SK-MEL-5 (cell line): ENCODE measurements around the gene A1CF. TPM values are rescaled to one million over a fixed set of nuclear protein-coding genes. Genes with fewer than 3 reads are reported as not detected.
"Not testable (repeated sequence)": the region's sequence is repeated elsewhere in the genome, so short reads cannot be mapped to it uniquely, and the experiment has no call there.

ENCODE experiments used
- DNase-seq: peaks from one replicate; pipeline ENCODE4 v3.0.0-alpha.2; 2016; ENCODE audit warnings: low read depth, low spot score
- in situ Hi-C: cut with HindIII; loops from 2 replicates; pipeline ENCODE4 v1.10.0; 2016; ENCODE audit warnings: low sequenced_read_pairs, high pct_unique_total_duplicates, low pct_unique_long_range_greater_than_20kb
- polyA plus RNA-seq, 2 experiments: library from polyadenylated mRNA; depleted of rRNA; stranded (reverse); fragments of >200 nt; gene quantifications; 2 replicates each; pipeline ENCODE4 v1.2.3, GENCODE V29; 2015
- total RNA-seq: library from RNA; depleted of rRNA; stranded (reverse); fragments of >200 nt; shearing (Covaris generic); gene quantifications from 2 replicates; pipeline ENCODE4 v1.2.3, GENCODE V29; 2014; rRNA removed

A1CF gene
- total RNA-seq, result not detected in 2 replicates
- polyA plus RNA-seq (2015; cell fraction: cytosol; rRNA removed), result not detected in 2 replicates
- not detected in 2 replicates for polyA plus RNA-seq (2015; cell fraction: nucleus; rRNA removed)

- DNase-seq, result no peak
- in situ Hi-C loops, result no loop called here
Measured at GRCh38 chr10:50885097-50885859, at the start of gene A1CF. TSS of gene A1CF (minus strand) at chr10:50885627. CDS start at chr10:50859940, 25,687 bp downstream.

GRCh38 chr10:50931948-50932431 is 46.6 kb upstream of the A1CF start:
- in situ Hi-C loops, result no loop called here
- DNase-seq, result no peak

- DNase-seq, result no peak
- in situ Hi-C loops, result no loop called here
Measured at GRCh38 chr10:50929670-50930069, 44.2 kb upstream of the A1CF start.

- DNase-seq, result no peak
- in situ Hi-C loops, result no loop called here
Measured at GRCh38 chr10:50928190-50928552, 42.7 kb upstream of the A1CF start.

GRCh38 chr10:50927522-50928189 is 42.2 kb upstream of the A1CF start:
- in situ Hi-C loops, result no loop called here
- DNase-seq, result no peak

- DNase-seq, in situ Hi-C loops: not testable (repeated sequence)
Measured at GRCh38 chr10:50923471-50923870, 38.0 kb upstream of the A1CF start.

- no peak for DNase-seq
- in situ Hi-C loops, result no loop called here
Measured at GRCh38 chr10:50919010-50919409, 33.6 kb upstream of the A1CF start.

GRCh38 chr10:50918529-50918928 is 33.1 kb upstream of the A1CF start:
- in situ Hi-C loops, result no loop called here
- DNase-seq, result no peak

- in situ Hi-C loops, result no loop called here
- no peak for DNase-seq
Measured at GRCh38 chr10:50917486-50917885, 32.1 kb upstream of the A1CF start.

GRCh38 chr10:50909334-50910014 is 24.0 kb upstream of the A1CF start:
- in situ Hi-C loops, result no loop called here
- DNase-seq, result no peak

GRCh38 chr10:50908366-50908765 is 22.9 kb upstream of the A1CF start:
- DNase-seq, result no peak
- in situ Hi-C loops, result no loop called here

GRCh38 chr10:50905797-50906196 is 20.4 kb upstream of the A1CF start:
- DNase-seq, in situ Hi-C loops: not testable (repeated sequence)

GRCh38 chr10:50896721-50897120 is 11.3 kb upstream of the A1CF start:
- in situ Hi-C loops, result no loop called here
- DNase-seq, result no peak

- in situ Hi-C loops, result no loop called here
- DNase-seq, result no peak
Measured at GRCh38 chr10:50894312-50894711, 8.9 kb upstream of the A1CF start.

GRCh38 chr10:50892467-50892866 is 7.0 kb upstream of the A1CF start:
- in situ Hi-C loops, result no loop called here
- no peak for DNase-seq

GRCh38 chr10:50884302-50884701 is 1.1 kb downstream of the A1CF start:
- in situ Hi-C loops, result no loop called here

GRCh38 chr10:50883629-50884028 is 1.8 kb downstream of the A1CF start:
- no peak for DNase-seq
- in situ Hi-C loops, result no loop called here

More at GRCh38 chr10:50884302-50884701, 1.1 kb downstream of the A1CF start:
- DNase-seq, result no peak

GRCh38 chr10:50882540-50882983 is 2.9 kb downstream of the A1CF start:
- in situ Hi-C loops, result no loop called here
- no peak for DNase-seq
